Epithelial cell of alveolus of lung (primary cell): ENCODE measurements around the gene MOXD1. TPM values are rescaled to one million over a fixed set of nuclear protein-coding genes. Genes with fewer than 3 reads are reported as not detected.

Experiments
- total RNA-seq: library from RNA; depleted of rRNA; stranded (reverse); fragments of >200 nt; gene quantifications from 2 replicates; pipeline ENCODE4 v1.2.1, GENCODE V29; 2015

The MOXD1 gene
- 16.0 and 20.6 TPM in 2 replicates for total RNA-seq

GRCh38 chr6:132400883-132401617 is at the start of gene MOXD1:
Gene MOXD1, minus strand, starts transcription at chr6:132401475. Its CDS starts 49 bp downstream, at chr6:132401426.

Other genes starting within 250 kb of the MOXD1 start
- 13.3 and 13.8 TPM in 2 replicates for gene STX7, start 111.6 kb upstream of the MOXD1 start, total RNA-seq
- gene TAAR9, start 136.8 kb upstream of the MOXD1 start, total RNA-seq: not detected in 2 replicates
- not detected in 2 replicates for gene TAAR8, start 151.2 kb upstream of the MOXD1 start, total RNA-seq
- gene TAAR6, start 168.8 kb upstream of the MOXD1 start, total RNA-seq: not detected in 2 replicates
- gene TAAR5, start 188.3 kb upstream of the MOXD1 start, total RNA-seq: not detected in 2 replicates
- not detected in 2 replicates for gene TAAR2, start 222.8 kb upstream of the MOXD1 start, total RNA-seq